Measurements from ENCODE around the gene VIPR1.

- no peak for TF ChIP-seq ZEB2 (tag by site-specific recombination; IDR thresholded peaks at IDR 0.05)
- TF ChIP-seq ZBTB20 (tag by site-specific recombination; IDR thresholded peaks at IDR 0.05) = no peak
- no peak for TF ChIP-seq ZNF629 (tag by site-specific recombination; IDR thresholded peaks at IDR 0.05)
- TF ChIP-seq ZNF561 (tag by site-specific recombination; IDR thresholded peaks at IDR 0.05; ENCODE audit: borderline replicate concordance) = no peak
- no peak for TF ChIP-seq CTCF (tag by site-specific recombination; IDR thresholded peaks at IDR 0.05)
- no peak for TF ChIP-seq ZSCAN18 (tag by site-specific recombination; IDR thresholded peaks at IDR 0.05)
- TF ChIP-seq ZFHX2 (tag by site-specific recombination; conservative IDR thresholded peaks at IDR 0.05) = no peak
- no peak for TF ChIP-seq ZNF791 (tag by site-specific recombination; IDR thresholded peaks at IDR 0.05)
- no peak for TF ChIP-seq ZNF76 (tag by site-specific recombination; IDR thresholded peaks at IDR 0.05; ENCODE audit: borderline replicate concordance, low read depth)
- TF ChIP-seq ZNF274 (IDR thresholded peaks at IDR 0.05; ENCODE audit: low read length) = no peak
- TF ChIP-seq ZNF274 (tag by site-specific recombination; IDR thresholded peaks at IDR 0.05; ENCODE audit: borderline replicate concordance) = no peak
Observed at GRCh38 chr3:42499478-42499871, 3.0 kb upstream of the VIPR1 start.
